GM21825 (cell line): ENCODE data around the gene CBL.

ENCODE experiments used
- ATAC-seq: cut with Tn5 transposase; IDR thresholded peaks from one replicate; pipeline ENCODE4 v1.9.1; 2021; ENCODE audit warnings: mild to moderate bottlenecking, moderate library complexity; ENCODE audit not compliant: unreplicated experiment

The CBL gene

GRCh38 chr11:119324189-119324588 is 118.0 kb downstream of the CBL start:
- no peak for ATAC-seq

GRCh38 chr11:119329320-119329719 is 123.2 kb downstream of the CBL start:
- ATAC-seq = no peak

GRCh38 chr11:119330237-119330636 is 124.1 kb downstream of the CBL start:
- ATAC-seq = no peak

GRCh38 chr11:119332111-119332765 is 126.1 kb downstream of the CBL start:
- ATAC-seq = no peak

- ATAC-seq = peak; percentile 91
Measured at GRCh38 chr11:119334174-119334930, 128.2 kb downstream of the CBL start, which contains the start of gene RNF26. RNF26 (plus strand) TSS chr11:119334527; CDS start chr11:119335123, 596 bp downstream.

- ATAC-seq = no peak
Measured at GRCh38 chr11:119335091-119335654, 129.0 kb downstream of the CBL start.

- no peak for ATAC-seq
Measured at GRCh38 chr11:119335655-119336543, 129.8 kb downstream of the CBL start.

- ATAC-seq = no peak
Measured at GRCh38 chr11:119336744-119337469, 130.8 kb downstream of the CBL start.

- no peak for ATAC-seq
Measured at GRCh38 chr11:119337581-119338317, 131.6 kb downstream of the CBL start.

GRCh38 chr11:119338318-119338890 is 132.3 kb downstream of the CBL start:
- ATAC-seq = no peak

- no peak for ATAC-seq
Measured at GRCh38 chr11:119338965-119339588, 132.9 kb downstream of the CBL start.

GRCh38 chr11:119339589-119340334 is 133.6 kb downstream of the CBL start:
- ATAC-seq = no peak

GRCh38 chr11:119340335-119341221 is 134.4 kb downstream of the CBL start, which contains the start of gene C1QTNF5:
C1QTNF5 (minus strand) TSS chr11:119340883; CDS start chr11:119340397, 486 bp downstream.
- ATAC-seq = no peak

GRCh38 chr11:119341222-119342022 is 135.3 kb downstream of the CBL start:
- ATAC-seq = no peak

- ATAC-seq = no peak
Measured at GRCh38 chr11:119342023-119342300, 135.8 kb downstream of the CBL start.

GRCh38 chr11:119342362-119343130 is 136.4 kb downstream of the CBL start:
- ATAC-seq = no peak
